Vagina (tissue), 2 donors: ENCODE results near the gene FOXP2.
"Not testable (repeated sequence)": the region's sequence is repeated elsewhere in the genome, so short reads cannot be mapped to it uniquely, and the experiment has no call there.

ENCODE experiments used
- CTCF ChIP-seq, 3 experiments: fragments of 450-650 bp in 2 of 3; fragments of 200-600 bp in 1 of 3; sonication (generic) in 1 of 3; IDR thresholded peaks; one replicate each; pipeline ENCODE4 v1.5.1; 2017 to 2019; ENCODE audit warnings: antibody characterized with exemption in 3 of 3, mild to moderate bottlenecking in 2 of 3, moderate library complexity in 2 of 3
- POLR2A ChIP-seq, 2 donors: fragments of 450-650 bp; IDR thresholded peaks; one replicate each; pipeline ENCODE4 v1.6.1; 2017; ENCODE audit warnings: antibody characterized with exemption in 2 of 2, mild to moderate bottlenecking in 2 of 2, moderate library complexity in 2 of 2

GRCh38 chr7:114547346-114547745 lies 132.7 kb downstream of the FOXP2 start:
- TF ChIP-seq CTCF, POLR2A (IDR thresholded peaks at IDR 0.05): not testable (repeated sequence)
